ENCODE data around the gene COPZ2.

COPZ2 gene

GRCh38 chr17:48001197-48001596, 36.4 kb downstream of the COPZ2 start:
- Histone ChIP-seq H3K79me2 (ENCODE audit: insufficient read depth, low read depth) (no peaks in the 10 kb centered on the region), H3K27me3 (ENCODE audit: insufficient read depth, low read depth) (no peaks in the 10 kb centered on the region), H3K4me1 (ENCODE audit: low read depth, poor library complexity, severe bottlenecking) (peaks cover 8% of the 10 kb centered on the region), H3K4me3 (IDR thresholded peaks at IDR 0.05; ENCODE audit: insufficient read depth, low read depth, low read length) (no peak overlapping the region), H3K27ac (no peak overlapping the region), H3K9ac (no peak overlapping the region), H2AFZ (ENCODE audit: low read depth) (no peak overlapping the region), H4K20me1 (ENCODE audit: insufficient read depth) (no peaks in the 10 kb centered on the region), H3K4me2 (no peak overlapping the region), H3K36me3 (ENCODE audit: insufficient read depth) (no peaks in the 10 kb centered on the region)
- no peak for TF ChIP-seq CTCF (conservative IDR thresholded peaks at IDR 0.05; ENCODE audit: low read depth, low read length)

- Histone ChIP-seq H3K4me3 (IDR thresholded peaks at IDR 0.05; ENCODE audit: insufficient read depth, low read depth, low read length) (no peak overlapping the region), H3K4me2 (no peak overlapping the region), H2AFZ (ENCODE audit: low read depth) (no peak overlapping the region), H3K9ac (no peak overlapping the region), H3K79me2 (ENCODE audit: insufficient read depth, low read depth) (no peaks in the 10 kb centered on the region), H3K27ac (no peak overlapping the region), H3K27me3 (ENCODE audit: insufficient read depth, low read depth) (no peaks in the 10 kb centered on the region), H3K36me3 (ENCODE audit: insufficient read depth) (no peaks in the 10 kb centered on the region), H3K4me1 (ENCODE audit: low read depth, poor library complexity, severe bottlenecking) (peaks cover 8% of the 10 kb centered on the region), H4K20me1 (ENCODE audit: insufficient read depth) (no peaks in the 10 kb centered on the region)
- TF ChIP-seq CTCF (conservative IDR thresholded peaks at IDR 0.05; ENCODE audit: low read depth, low read length): no peak
These were observed 38.0 kb downstream of the COPZ2 start for GRCh38 chr17:47999582-47999981.

GRCh38 chr17:47998044-47998443, 39.6 kb downstream of the COPZ2 start:
- Histone ChIP-seq H4K20me1 (ENCODE audit: insufficient read depth) (no peaks in the 10 kb centered on the region), H3K79me2 (ENCODE audit: insufficient read depth, low read depth) (no peaks in the 10 kb centered on the region), H3K4me1 (ENCODE audit: low read depth, poor library complexity, severe bottlenecking) (peaks cover 8% of the 10 kb centered on the region), H3K9ac (no peak overlapping the region), H3K4me3 (IDR thresholded peaks at IDR 0.05; ENCODE audit: insufficient read depth, low read depth, low read length) (no peak overlapping the region), H3K36me3 (ENCODE audit: insufficient read depth) (no peaks in the 10 kb centered on the region), H3K27me3 (ENCODE audit: insufficient read depth, low read depth) (no peaks in the 10 kb centered on the region), H3K27ac (no peak overlapping the region), H2AFZ (ENCODE audit: low read depth) (no peak overlapping the region), H3K4me2 (no peak overlapping the region)
- no peak for TF ChIP-seq CTCF (conservative IDR thresholded peaks at IDR 0.05; ENCODE audit: low read depth, low read length)

- Histone ChIP-seq H3K4me3 (IDR thresholded peaks at IDR 0.05; ENCODE audit: insufficient read depth, low read depth, low read length) (no peak overlapping the region), H3K27me3 (ENCODE audit: insufficient read depth, low read depth) (no peaks in the 10 kb centered on the region), H3K4me2 (no peak overlapping the region), H3K79me2 (ENCODE audit: insufficient read depth, low read depth) (no peaks in the 10 kb centered on the region), H3K4me1 (ENCODE audit: low read depth, poor library complexity, severe bottlenecking) (peaks cover 4% of the 10 kb centered on the region), H3K36me3 (ENCODE audit: insufficient read depth) (no peaks in the 10 kb centered on the region), H3K9ac (no peak overlapping the region), H2AFZ (ENCODE audit: low read depth) (no peak overlapping the region), H3K27ac (no peak overlapping the region), H4K20me1 (ENCODE audit: insufficient read depth) (no peaks in the 10 kb centered on the region)
- TF ChIP-seq CTCF (conservative IDR thresholded peaks at IDR 0.05; ENCODE audit: low read depth, low read length): no peak
These were observed 40.0 kb downstream of the COPZ2 start for GRCh38 chr17:47997586-47997985.

All from KMS-11 (cell line).